DMS114 treated with DMSO at 0.1 percent for 48 hours (cell line): Measurements from ENCODE around the gene DCP1B.

ENCODE experiments used
- DNase-seq: peaks from one replicate; lab custom pipeline; 2025; ENCODE audit not compliant: unreplicated experiment; lab: John Stamatoyannopoulos, UW

DCP1B gene

GRCh38 chr12:1935700-1936378 lies 68.4 kb downstream of the DCP1B start:
- DNase-seq = no peak

- no peak for DNase-seq
These were observed 69.0 kb downstream of the DCP1B start for GRCh38 chr12:1935242-1935641.

- DNase-seq = no peak
These were observed 69.4 kb downstream of the DCP1B start for GRCh38 chr12:1934831-1935230.

- no peak for DNase-seq
These were observed 70.2 kb downstream of the DCP1B start for GRCh38 chr12:1934068-1934467.

GRCh38 chr12:1933342-1934051 lies 70.8 kb downstream of the DCP1B start:
- DNase-seq = no peak

- no peak for DNase-seq
These were observed 71.9 kb downstream of the DCP1B start for GRCh38 chr12:1932264-1932777.

GRCh38 chr12:1931642-1932041 lies 72.6 kb downstream of the DCP1B start:
- no peak for DNase-seq

GRCh38 chr12:1930803-1931597 lies 73.3 kb downstream of the DCP1B start:
- DNase-seq = no peak

- no peak for DNase-seq
These were observed 74.1 kb downstream of the DCP1B start for GRCh38 chr12:1929985-1930802.

- DNase-seq = no peak
These were observed 74.8 kb downstream of the DCP1B start for GRCh38 chr12:1929241-1929984.

GRCh38 chr12:1928439-1929121 lies 75.7 kb downstream of the DCP1B start:
- DNase-seq = no peak

GRCh38 chr12:1927751-1928351 lies 76.4 kb downstream of the DCP1B start:
- DNase-seq = no peak

GRCh38 chr12:1927051-1927680 lies 77.1 kb downstream of the DCP1B start:
- DNase-seq = no peak

- no peak for DNase-seq
These were observed 78.0 kb downstream of the DCP1B start for GRCh38 chr12:1926251-1926657.

- DNase-seq = no peak
These were observed 78.6 kb downstream of the DCP1B start for GRCh38 chr12:1925684-1926006.

GRCh38 chr12:1924996-1925683 lies 79.1 kb downstream of the DCP1B start:
- DNase-seq = no peak

- no peak for DNase-seq
These were observed 81.3 kb downstream of the DCP1B start for GRCh38 chr12:1922985-1923384.

- DNase-seq = no peak
These were observed 82.1 kb downstream of the DCP1B start for GRCh38 chr12:1922075-1922709.
